Activated T-helper 17 cell treated with anti-CD3 and anti-CD28 coated beads, Interleukin-2, amount 50 U/mL, for 72 hours (primary cell): ENCODE measurements around the gene RAPGEF3. TPM values are rescaled to one million over a fixed set of nuclear protein-coding genes. Genes with fewer than 3 reads are reported as not detected.

Experiments used
- ATAC-seq: fragments of 150-1000 bp; cut with Tn5 transposase; replicated peaks from 2 replicates; pipeline ENCODE4 v1.10.0; 2021; ENCODE audit warnings: mild to moderate bottlenecking, moderate library complexity
- H3K27ac Mint-ChIP-seq: one replicate; pipeline ENCODE4 v1.8.0; 2022; ENCODE audit warnings: mixed read lengths
- H3K27me3 Mint-ChIP-seq: one replicate; pipeline ENCODE4 v1.8.0; 2022; ENCODE audit warnings: mixed read lengths
- H3K36me3 Mint-ChIP-seq: one replicate; pipeline ENCODE4 v1.8.0; 2022; ENCODE audit warnings: low read depth, mild to moderate bottlenecking, mixed read lengths
- H3K4me1 Mint-ChIP-seq: one replicate; pipeline ENCODE4 v1.8.0; 2022; ENCODE audit warnings: mixed read lengths
- H3K4me3 Mint-ChIP-seq: one replicate; pipeline ENCODE4 v1.8.0; 2022; ENCODE audit warnings: mild to moderate bottlenecking, mixed read lengths
- H3K9me3 Mint-ChIP-seq: one replicate; pipeline ENCODE4 v1.8.0; 2022; ENCODE audit warnings: mixed read lengths
- total RNA-seq, 2 donors: library from RNA; stranded (reverse); gene quantifications; one replicate each; pipeline ENCODE4 v1.2.3, GENCODE V29; 2022

RAPGEF3 gene
- total RNA-seq, 2 donors from 2014 or later, result 1.4 to 8.4 TPM

DNA sequence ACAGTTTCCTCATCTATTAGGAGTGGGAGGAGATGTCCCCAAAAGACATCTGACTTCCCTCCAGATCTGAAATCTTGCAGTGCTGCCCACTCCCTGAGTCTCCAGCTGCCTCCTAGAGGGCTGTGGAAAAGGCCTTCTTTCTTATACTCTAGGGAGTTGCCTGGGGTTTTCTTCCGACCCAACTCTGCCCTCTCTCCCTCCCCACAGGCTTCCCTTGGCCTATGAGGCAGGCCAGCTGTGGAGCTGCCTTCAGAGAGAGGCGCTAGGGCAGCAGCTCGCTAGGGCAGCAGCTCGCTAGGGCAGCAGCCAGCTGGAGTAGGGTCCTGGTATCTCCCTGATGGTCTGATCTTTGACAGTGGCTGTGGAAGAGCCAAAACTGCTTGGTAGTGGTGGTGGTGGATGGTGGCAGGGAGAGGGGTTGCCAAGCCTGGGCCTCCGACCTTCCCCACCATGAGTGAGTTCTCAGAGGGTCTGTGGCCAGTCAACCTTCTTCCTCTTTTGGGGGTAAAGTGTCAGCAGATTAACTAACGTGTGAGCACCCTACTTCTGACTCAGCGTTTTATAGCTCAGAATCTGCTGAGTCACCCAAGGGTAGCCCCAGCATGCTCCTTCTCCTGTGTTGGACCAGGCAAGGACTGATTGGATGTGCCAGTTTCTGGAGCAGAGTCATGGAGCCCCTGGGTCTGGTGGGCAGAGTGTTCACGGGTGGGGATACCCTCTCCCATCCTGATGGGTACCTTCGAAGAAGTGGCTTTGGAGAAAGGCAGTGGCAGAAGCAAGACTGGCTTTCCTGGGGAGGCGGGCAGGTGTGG lies 16.6 kb upstream of the RAPGEF3 start:
- Mint-ChIP-seq H3K27ac (peak overlapping the region; percentile 40), H3K4me3 (peak overlapping the region; percentile 82), H3K4me1 (peaks cover 5% of the 10 kb centered on the region), H3K9me3 (no peaks in the 10 kb centered on the region), H3K27me3 (no peaks in the 10 kb centered on the region), H3K36me3 (no peaks in the 10 kb centered on the region)
- no peak for ATAC-seq

- Mint-ChIP-seq H3K27me3 (no peaks in the 10 kb centered on the region), H3K9me3 (no peaks in the 10 kb centered on the region), H3K4me1 (peaks cover 5% of the 10 kb centered on the region), H3K27ac (peak overlapping the region; percentile 76), H3K36me3 (no peaks in the 10 kb centered on the region), H3K4me3 (peak overlapping the region; percentile 82)
- no peak for ATAC-seq
These were observed 16.0 kb upstream of the RAPGEF3 start for GRCh38 chr12:47774663-47775062.

GRCh38 chr12:47773858-47774580 lies 15.3 kb upstream of the RAPGEF3 start:
- Mint-ChIP-seq H3K27me3 (no peaks in the 10 kb centered on the region), H3K36me3 (no peaks in the 10 kb centered on the region), H3K4me1 (peaks cover 1% of the 10 kb centered on the region), H3K4me3 (peak overlapping the region; percentile 82), H3K27ac (peak overlapping the region; percentile 76), H3K9me3 (no peaks in the 10 kb centered on the region)
- ATAC-seq, result no peak

DNA sequence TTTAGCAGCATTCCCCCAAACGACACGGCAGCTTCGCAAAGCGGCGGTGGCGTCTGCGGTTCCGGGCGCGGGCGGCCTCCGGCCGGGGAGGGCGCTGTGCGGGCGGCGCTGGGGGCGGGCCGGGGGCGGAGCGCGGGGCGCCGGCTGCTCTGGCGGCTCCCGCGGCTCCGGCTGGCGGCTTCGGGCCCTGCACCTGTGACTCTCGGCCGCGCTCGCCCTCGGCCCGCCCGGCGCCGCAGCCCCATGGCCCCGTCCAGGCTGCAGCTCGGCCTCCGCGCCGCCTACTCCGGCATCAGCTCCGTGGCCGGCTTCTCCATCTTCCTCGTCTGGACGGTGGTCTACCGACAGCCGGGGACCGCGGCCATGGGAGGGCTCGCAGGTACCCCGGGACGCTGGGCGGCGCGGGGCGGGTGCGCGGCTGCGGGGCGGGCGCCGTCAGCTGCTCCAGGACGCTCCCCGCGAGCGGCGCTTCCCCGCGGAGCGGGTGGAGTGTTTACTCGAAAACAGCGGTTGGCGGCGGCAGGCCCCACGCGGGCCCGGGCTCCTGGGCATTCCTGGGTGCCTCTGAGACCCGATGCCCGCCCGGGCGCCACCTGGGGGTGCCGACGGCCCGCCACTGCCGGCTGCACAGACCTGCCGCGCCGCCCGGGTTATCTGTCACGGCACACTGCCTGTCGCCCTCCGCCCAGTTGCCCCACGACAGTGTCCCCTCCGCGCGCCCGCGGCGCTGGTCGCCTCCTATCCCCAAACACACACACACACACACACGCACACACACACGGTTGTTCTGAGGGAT lies 14.6 kb upstream of the RAPGEF3 start, which contains the start of gene SLC48A1:
SLC48A1 (plus strand) TSS at position 177 of the 796 bp plus-strand sequence; CDS start at position 244, 67 bp downstream.
- peak within 1 kb of the TSS; percentile 82 for H3K4me3 Mint-ChIP-seq
- peak within 1 kb of the TSS; percentile 76 for H3K27ac Mint-ChIP-seq
- no peaks in the 10 kb centered on the region for H3K9me3 Mint-ChIP-seq
- no peaks in the 10 kb centered on the region for H3K4me1 Mint-ChIP-seq
- H3K36me3 Mint-ChIP-seq, result no peaks in the 10 kb centered on the region
- no peaks in the 10 kb centered on the region for H3K27me3 Mint-ChIP-seq
- ATAC-seq, result peak; percentile 73

DNA sequence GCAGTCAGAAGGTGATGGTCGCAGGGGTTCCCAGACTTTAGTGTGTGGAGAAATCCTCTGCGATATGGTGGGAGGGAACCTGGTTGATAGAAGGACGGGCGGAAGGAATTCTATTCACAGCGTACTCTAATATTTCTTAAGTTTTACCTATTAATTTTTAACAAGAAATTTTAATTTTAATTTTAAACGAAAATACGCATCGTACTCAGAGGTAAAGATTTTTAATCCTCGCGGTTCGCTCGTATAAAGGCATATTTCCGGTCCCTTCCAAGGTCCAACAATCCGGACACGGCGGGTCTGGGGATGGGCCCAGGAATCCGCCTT lies 14.0 kb upstream of the RAPGEF3 start:
- ATAC-seq, result no peak
- H3K9me3 Mint-ChIP-seq, result no peaks in the 10 kb centered on the region
- H3K27ac Mint-ChIP-seq, result peak overlapping the region; percentile 61
- H3K27me3 Mint-ChIP-seq, result no peaks in the 10 kb centered on the region
- H3K4me1 Mint-ChIP-seq, result no peaks in the 10 kb centered on the region
- peak overlapping the region; percentile 74 for H3K4me3 Mint-ChIP-seq
- H3K36me3 Mint-ChIP-seq, result no peaks in the 10 kb centered on the region

- Mint-ChIP-seq H3K4me1 (no peaks in the 10 kb centered on the region), H3K4me3 (peak overlapping the region; percentile 74), H3K36me3 (no peaks in the 10 kb centered on the region), H3K27ac (peak overlapping the region; percentile 61), H3K27me3 (no peaks in the 10 kb centered on the region), H3K9me3 (no peaks in the 10 kb centered on the region)
- ATAC-seq, result no peak
These were observed 13.5 kb upstream of the RAPGEF3 start for GRCh38 chr12:47772094-47772660.

DNA sequence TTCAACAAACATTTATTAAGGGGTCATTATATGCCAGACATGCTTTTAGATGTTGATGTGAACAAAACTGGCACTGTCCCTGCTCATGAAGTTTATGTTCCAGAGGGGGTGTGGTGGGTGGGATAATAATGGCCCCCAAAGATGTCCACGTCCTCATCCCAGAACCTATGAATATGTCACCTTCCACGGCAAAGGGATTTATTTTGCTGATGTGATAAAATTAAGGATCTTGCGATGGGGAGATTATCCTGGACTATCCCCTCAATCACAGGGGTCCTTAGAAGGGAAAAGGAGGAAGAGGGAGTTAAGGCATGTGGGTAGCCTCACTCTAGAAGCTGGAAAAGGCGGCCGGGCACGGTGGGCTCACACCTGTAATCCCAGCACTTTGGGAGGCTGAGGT lies 12.6 kb upstream of the RAPGEF3 start:
- Mint-ChIP-seq H3K4me3 (no peak overlapping the region), H3K27me3 (no peaks in the 10 kb centered on the region), H3K36me3 (no peaks in the 10 kb centered on the region), H3K27ac (no peak overlapping the region), H3K9me3 (no peaks in the 10 kb centered on the region), H3K4me1 (no peaks in the 10 kb centered on the region)
- no peak for ATAC-seq

GRCh38 chr12:47770086-47770726 lies 11.5 kb upstream of the RAPGEF3 start:
- Mint-ChIP-seq H3K4me1 (no peaks in the 10 kb centered on the region), H3K4me3 (no peak overlapping the region), H3K27ac (no peak overlapping the region), H3K27me3 (no peaks in the 10 kb centered on the region), H3K36me3 (no peaks in the 10 kb centered on the region), H3K9me3 (no peaks in the 10 kb centered on the region)
- no peak for ATAC-seq

DNA sequence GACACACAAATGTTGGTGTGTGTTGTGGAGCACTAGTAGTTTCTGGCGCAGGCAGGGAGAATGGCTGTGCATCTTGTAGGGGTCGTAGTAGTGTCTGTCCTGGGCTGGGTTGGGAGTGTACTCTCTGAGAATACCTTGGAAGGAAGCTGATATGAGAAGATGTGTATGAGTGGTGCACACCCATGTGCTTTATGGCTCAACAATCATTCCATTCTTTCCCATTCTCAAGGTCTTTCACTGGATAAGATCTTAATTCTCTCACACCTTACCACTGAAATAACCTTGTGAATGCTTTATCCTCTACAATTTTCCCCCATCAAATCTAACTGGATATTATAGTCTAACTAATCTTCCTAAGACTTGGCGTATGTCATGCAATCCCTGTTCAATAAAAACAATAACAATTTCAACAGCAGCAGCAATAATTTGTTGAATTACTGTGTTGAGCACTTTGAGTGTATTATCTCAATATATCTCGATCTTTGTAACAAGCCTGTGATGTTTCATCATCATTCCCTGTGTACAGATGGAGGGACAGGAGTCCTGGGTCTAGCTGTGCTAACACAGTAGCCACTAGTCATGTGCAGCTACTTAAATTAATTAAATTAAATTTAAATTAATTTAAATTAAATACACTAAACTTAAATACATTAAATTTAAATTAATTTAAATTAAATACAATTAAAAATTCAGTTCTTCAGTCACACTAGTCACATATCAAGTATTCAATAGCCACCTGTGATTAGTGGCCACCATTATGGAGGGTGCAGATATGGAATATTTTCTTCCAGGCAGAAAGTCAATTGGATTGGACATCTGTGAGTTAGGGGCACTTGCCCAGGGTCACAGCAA lies 10.8 kb upstream of the RAPGEF3 start:
- Mint-ChIP-seq H3K9me3 (no peaks in the 10 kb centered on the region), H3K4me1 (no peaks in the 10 kb centered on the region), H3K27ac (no peak overlapping the region), H3K36me3 (no peaks in the 10 kb centered on the region), H3K27me3 (no peaks in the 10 kb centered on the region), H3K4me3 (no peak overlapping the region)
- no peak for ATAC-seq

- Mint-ChIP-seq H3K27ac (no peak overlapping the region), H3K27me3 (no peaks in the 10 kb centered on the region), H3K4me1 (no peaks in the 10 kb centered on the region), H3K36me3 (no peaks in the 10 kb centered on the region), H3K9me3 (no peaks in the 10 kb centered on the region), H3K4me3 (no peak overlapping the region)
- ATAC-seq, result no peak
These were observed 9.7 kb upstream of the RAPGEF3 start for GRCh38 chr12:47768323-47768811.

DNA sequence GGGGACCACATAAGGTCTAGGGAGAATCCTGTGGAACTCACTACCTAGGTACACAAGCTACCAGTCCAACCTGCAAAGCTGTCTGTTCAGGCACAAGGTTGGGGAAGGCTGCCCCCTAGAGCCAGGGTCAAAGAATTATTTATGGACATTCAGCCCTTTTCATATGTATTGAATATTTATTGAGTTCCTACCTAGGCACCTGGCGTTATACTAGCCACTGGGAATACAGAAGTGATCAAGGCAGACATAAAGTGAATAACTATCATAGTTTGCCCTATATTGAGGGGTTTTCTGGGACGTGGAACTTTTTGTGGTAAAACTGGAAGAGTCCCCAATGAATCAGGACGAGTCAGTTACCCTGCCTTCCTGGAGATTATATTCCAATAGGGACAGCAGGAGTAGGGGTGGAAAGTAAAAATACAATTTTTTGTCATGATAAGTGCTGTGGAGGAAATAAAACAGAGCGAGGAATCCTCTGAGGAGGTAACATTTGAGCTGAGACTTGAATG lies 8.6 kb upstream of the RAPGEF3 start:
- Mint-ChIP-seq H3K4me1 (no peaks in the 10 kb centered on the region), H3K4me3 (no peak overlapping the region)

GRCh38 chr12:47766502-47767215 lies 8.0 kb upstream of the RAPGEF3 start:
- H3K27ac Mint-ChIP-seq, result no peak overlapping the region
- no peaks in the 10 kb centered on the region for H3K36me3 Mint-ChIP-seq
- H3K4me3 Mint-ChIP-seq, result no peak overlapping the region
- no peaks in the 10 kb centered on the region for H3K27me3 Mint-ChIP-seq
- no peak for ATAC-seq
- no peaks in the 10 kb centered on the region for H3K9me3 Mint-ChIP-seq
- no peaks in the 10 kb centered on the region for H3K4me1 Mint-ChIP-seq

More for the DNA sequence above, 8.6 kb upstream of the RAPGEF3 start:
- Mint-ChIP-seq H3K36me3 (no peaks in the 10 kb centered on the region), H3K27me3 (no peaks in the 10 kb centered on the region), H3K27ac (no peak overlapping the region), H3K9me3 (no peaks in the 10 kb centered on the region)
- ATAC-seq, result peak; percentile 87
